Spleen (tissue), 11 donors: Measurements from ENCODE around the gene OR6B1. TPM values are rescaled to one million over a fixed set of nuclear protein-coding genes. Genes with fewer than 3 reads are reported as not detected.

Experiments used
- DNase-seq: peaks from one replicate; pipeline ENCODE4 v3.0.0-alpha.2; 2020
- H3K27ac ChIP-seq, 8 donors: fragments of 200-600 bp; sonication (generic) in 7 of 8; 1 replicate in 4 of 8; 2 replicates in 4 of 8; pipeline versions ENCODE4 v1.5.0 to v1.8.0; 2016 to 2021; ENCODE audit warnings: inconsistent platforms in 4 of 8, mild to moderate bottlenecking in 4 of 8, moderate library complexity in 1 of 8
- H3K27me3 ChIP-seq, 7 donors: fragments of 200-600 bp; sonication (generic) in 6 of 7; replicated peaks in 1 of 7; 1 replicate in 4 of 7; 2 replicates in 3 of 7; pipeline versions ENCODE4 v1.5.0 to v1.8.0; 2016 to 2021; ENCODE audit warnings: inconsistent platforms in 3 of 7, mild to moderate bottlenecking in 1 of 7
- H3K36me3 ChIP-seq, 6 donors: fragments of 200-600 bp; sonication (generic) in 5 of 6; 1 replicate in 4 of 6; 2 replicates in 2 of 6; pipeline versions ENCODE4 v1.5.0 to v1.8.0; 2016 to 2021; ENCODE audit warnings: inconsistent platforms in 2 of 6
- H3K4me1 ChIP-seq, 6 donors: fragments of 200-600 bp; sonication (generic) in 5 of 6; 1 replicate in 3 of 6; 2 replicates in 3 of 6; pipeline versions ENCODE4 v1.5.0 to v1.8.0; 2016 to 2021; ENCODE audit warnings: inconsistent platforms in 3 of 6
- H3K4me3 ChIP-seq, 8 donors: fragments of 200-600 bp; sonication (generic) in 7 of 8; 1 replicate in 4 of 8; 2 replicates in 4 of 8; pipeline versions ENCODE4 v1.5.0 to v1.8.0; 2016 to 2021; ENCODE audit warnings: inconsistent platforms in 4 of 8, mild to moderate bottlenecking in 4 of 8, moderate library complexity in 2 of 8
- H3K9me3 ChIP-seq, 8 donors: fragments of 200-600 bp; sonication (generic) in 7 of 8; 1 replicate in 4 of 8; 2 replicates in 4 of 8; pipeline versions ENCODE4 v1.5.0 to v1.8.0; 2016 to 2021; ENCODE audit warnings: inconsistent platforms in 4 of 8
- POLR2A ChIP-seq, 3 donors: fragments of 450-650 bp; IDR thresholded peaks; one replicate each; pipeline ENCODE4 v1.5.1; 2017; ENCODE audit warnings: antibody characterized with exemption in 3 of 3, mild to moderate bottlenecking in 1 of 3
- POLR2AphosphoS5 ChIP-seq, 3 donors: sonication (generic); formaldehyde crosslinking; IDR thresholded peaks; one replicate each; pipeline ENCODE4 v1.5.1; 2017; ENCODE audit warnings: antibody characterized with exemption in 3 of 3
- WGBS, 5 donors: extraction: QIAGEN DNeasy Blood & Tissue Kit in 3 of 5; methylation state at CpG; one replicate each; pipeline versions ENCODE4 v1.1.5 to v1.1.7; 2013 to 2018; 5-methylcytosine and 5-hydroxymethylcytosine counted together
- intact Hi-C: fragments of 100-400 bp; cut with DNase I; formaldehyde crosslinking; loops from one replicate; pipeline ENCODE4 v1.15.0; 2023; ENCODE audit warnings: low total_unique reads
- polyA plus RNA-seq, 3 donors: library from polyadenylated mRNA; stranded (reverse); fragments of 200-250 nt; gene quantifications; one replicate each; pipeline ENCODE4 v1.2.1, GENCODE V29; 2013
- total RNA-seq, 7 donors: library from RNA; depleted of rRNA in 3 of 7; stranded (reverse); fragments of >200 nt in 3 of 7; fragmentation: NEBNext Ultra II Directional in 4 of 7; extraction: Animal tissue kit (Norgen Biotek cat#: 25700) in 4 of 7; gene quantifications; one replicate each; pipeline versions ENCODE4 v1.1.0 to v1.2.1, GENCODE V29; 2016 to 2021
- TF ChIP-seq, protein P1 (sequence below), 11 experiments: fragments of 200-600 bp in 7 of 11; fragments of 450-650 bp in 4 of 11; sonication (generic) in 4 of 11; IDR thresholded peaks in 8 of 11; conservative IDR thresholded peaks in 3 of 11; 1 replicate in 7 of 11; 2 replicates in 4 of 11; pipeline versions ENCODE4 v1.4.0 to v1.8.0; 2016 to 2021; ENCODE audit warnings: antibody characterized with exemption in 11 of 11, inconsistent platforms in 4 of 11, mild to moderate bottlenecking in 1 of 11
- donor health status: healthy with polysubstance abuse.
- donor health status: DM: no; HTN: no; CAD: no; lungs with moderate emphysema.
- donor health status: DM: no; HTN: no; CAD: no.
- donor health status: Bipolar disorder and iron deficiency.
- donor health status: healthy.
- donor health status: DM: no; HTN: no; CAD: no.
- donor health status: DM: yes; HTN: yes; CAD: no.

Gene OR6B1
- total and polyA plus RNA-seq, 10 donors = not detected

DNA sequence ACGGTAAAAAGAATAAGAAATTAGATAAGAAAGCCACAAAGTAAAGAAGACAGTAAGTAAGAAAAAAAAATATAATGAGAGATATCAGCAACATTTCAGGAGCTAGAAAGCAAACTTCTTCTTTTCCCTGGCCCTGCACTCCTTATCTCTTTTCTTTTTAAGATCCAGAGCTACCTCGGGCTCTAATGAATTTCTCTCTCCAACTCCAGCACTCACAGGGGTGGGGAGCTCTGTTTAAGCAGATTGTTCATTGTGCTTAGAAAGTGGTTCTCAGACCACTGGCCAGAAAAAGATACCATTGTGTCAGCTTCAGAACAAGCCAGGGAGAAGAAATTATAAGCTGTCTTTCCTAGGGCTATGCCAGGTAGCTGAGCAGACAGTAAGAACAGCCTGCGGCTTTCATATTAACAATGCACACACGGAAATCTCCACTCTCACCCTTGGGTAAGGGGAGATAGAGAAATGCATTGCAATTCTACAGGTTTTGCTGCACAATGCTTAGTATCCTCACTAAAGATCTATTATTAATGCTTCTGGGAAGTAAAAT is 26.2 kb upstream of the OR6B1 start:
- Histone ChIP-seq H3K36me3 (no peaks in the 10 kb centered on the region), H3K4me3 (no peak overlapping the region), H3K9me3 (peaks cover 0 to 5% (median 2%) of the 10 kb centered on the region in 8 donors), H3K27me3 (no peaks in the 10 kb centered on the region), H3K4me1 (no peaks in the 10 kb centered on the region), H3K27ac (no peak overlapping the region)
- WGBS, 5 donors = 72 to 84% (median 78%) methylated on average over 4 of the region's 4 CpGs
- DNase-seq = no peak
- intact Hi-C loops = no loop called here
- TF ChIP-seq POLR2A (IDR thresholded peaks at IDR 0.05) = no peak

DNA sequence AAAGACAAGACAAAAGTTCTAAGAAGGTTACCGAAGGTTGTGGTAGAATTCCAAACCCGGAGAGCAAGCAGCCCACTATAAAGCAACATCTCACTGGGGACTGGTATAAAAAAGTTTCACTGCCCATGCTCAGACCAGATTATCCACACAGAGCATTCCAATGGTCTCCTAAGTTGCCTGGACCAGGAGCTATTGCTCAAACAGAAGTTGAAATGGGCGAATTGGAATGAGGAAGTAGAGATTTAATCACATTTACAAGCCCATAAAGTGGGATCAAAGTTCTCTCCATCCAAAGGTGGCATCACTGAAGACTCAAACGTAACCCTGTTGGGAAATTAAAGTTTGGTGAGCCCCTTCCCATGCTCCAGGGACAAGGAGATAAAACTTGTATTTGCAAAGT is 25.7 kb upstream of the OR6B1 start:
- TF ChIP-seq, protein P1, sequence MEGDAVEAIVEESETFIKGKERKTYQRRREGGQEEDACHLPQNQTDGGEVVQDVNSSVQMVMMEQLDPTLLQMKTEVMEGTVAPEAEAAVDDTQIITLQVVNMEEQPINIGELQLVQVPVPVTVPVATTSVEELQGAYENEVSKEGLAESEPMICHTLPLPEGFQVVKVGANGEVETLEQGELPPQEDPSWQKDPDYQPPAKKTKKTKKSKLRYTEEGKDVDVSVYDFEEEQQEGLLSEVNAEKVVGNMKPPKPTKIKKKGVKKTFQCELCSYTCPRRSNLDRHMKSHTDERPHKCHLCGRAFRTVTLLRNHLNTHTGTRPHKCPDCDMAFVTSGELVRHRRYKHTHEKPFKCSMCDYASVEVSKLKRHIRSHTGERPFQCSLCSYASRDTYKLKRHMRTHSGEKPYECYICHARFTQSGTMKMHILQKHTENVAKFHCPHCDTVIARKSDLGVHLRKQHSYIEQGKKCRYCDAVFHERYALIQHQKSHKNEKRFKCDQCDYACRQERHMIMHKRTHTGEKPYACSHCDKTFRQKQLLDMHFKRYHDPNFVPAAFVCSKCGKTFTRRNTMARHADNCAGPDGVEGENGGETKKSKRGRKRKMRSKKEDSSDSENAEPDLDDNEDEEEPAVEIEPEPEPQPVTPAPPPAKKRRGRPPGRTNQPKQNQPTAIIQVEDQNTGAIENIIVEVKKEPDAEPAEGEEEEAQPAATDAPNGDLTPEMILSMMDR (IDR thresholded peaks at IDR 0.05 in 8 of 11, conservative IDR thresholded peaks at IDR 0.05 in 3 of 11) = no peak
- TF ChIP-seq POLR2A (IDR thresholded peaks at IDR 0.05) = no peak
- no peak for TF ChIP-seq POLR2AphosphoS5 (IDR thresholded peaks at IDR 0.05)
- no peak overlapping the region for H3K27ac ChIP-seq
- H3K9me3 ChIP-seq = peaks cover 0 to 5% (median 2%) of the 10 kb centered on the region in 8 donors
- no peak overlapping the region for H3K4me3 ChIP-seq
- DNase-seq = no peak
- H3K27me3 ChIP-seq = no peaks in the 10 kb centered on the region
- intact Hi-C loops = no loop called here
- H3K36me3 ChIP-seq = no peaks in the 10 kb centered on the region
- no peaks in the 10 kb centered on the region for H3K4me1 ChIP-seq
- WGBS, 5 donors = 70 to 77% (median 73%) methylated on average over 4 of the region's 4 CpGs

DNA sequence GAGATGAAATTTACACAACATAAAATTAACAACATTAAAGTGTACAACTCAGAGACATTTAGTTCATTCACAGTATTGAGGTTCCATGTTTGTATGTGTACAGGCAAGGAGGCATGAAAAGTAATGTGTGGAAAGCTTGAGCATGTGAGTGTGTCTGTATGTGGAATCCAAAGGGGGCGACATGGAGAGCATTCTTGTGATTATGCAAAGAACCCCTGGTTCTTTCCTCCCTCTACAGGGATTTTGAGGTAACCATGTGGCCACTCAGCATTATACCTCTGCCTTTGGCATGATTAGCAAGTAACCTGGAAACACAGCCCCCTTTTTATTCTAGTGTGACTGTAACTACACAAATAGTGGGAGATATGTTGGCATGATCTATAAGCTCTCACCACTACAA is 24.5 kb upstream of the OR6B1 start:
- no peak overlapping the region for H3K4me3 ChIP-seq
- no peaks in the 10 kb centered on the region for H3K27me3 ChIP-seq
- H3K9me3 ChIP-seq = peaks cover 0 to 5% (median 2%) of the 10 kb centered on the region in 8 donors
- no peak for DNase-seq
- H3K27ac ChIP-seq = no peak overlapping the region
- no peak for TF ChIP-seq POLR2AphosphoS5 (IDR thresholded peaks at IDR 0.05)
- no peak for TF ChIP-seq POLR2A (IDR thresholded peaks at IDR 0.05)
- TF ChIP-seq, protein P1 (IDR thresholded peaks at IDR 0.05 in 8 of 11, conservative IDR thresholded peaks at IDR 0.05 in 3 of 11) = no peak
- no peaks in the 10 kb centered on the region for H3K4me1 ChIP-seq
- intact Hi-C loops = no loop called here
- no peaks in the 10 kb centered on the region for H3K36me3 ChIP-seq
- 67 to 73% (median 69%) methylated on average over 1 of the region's 1 CpG for WGBS, 5 donors

DNA sequence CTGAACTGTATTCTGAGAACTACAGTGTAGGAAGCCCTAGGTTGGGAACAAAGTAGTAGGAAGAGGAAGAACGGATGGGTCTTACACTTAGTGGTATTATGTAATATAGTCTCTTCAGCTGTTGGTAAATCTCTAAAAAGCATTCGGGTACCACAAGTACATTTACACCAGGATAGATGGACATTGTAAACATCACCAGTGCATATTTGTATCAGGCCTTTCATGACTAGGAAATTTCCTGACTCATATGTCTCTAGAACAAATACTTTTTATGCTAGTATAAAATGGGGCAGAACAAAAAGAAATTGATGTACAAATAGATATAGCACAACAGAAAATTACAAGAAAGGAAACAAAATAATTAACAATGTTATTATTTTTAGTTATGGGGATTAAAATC is 21.5 kb upstream of the OR6B1 start:
- TF ChIP-seq POLR2A (IDR thresholded peaks at IDR 0.05) = no peak
- TF ChIP-seq, protein P1 (IDR thresholded peaks at IDR 0.05 in 8 of 11, conservative IDR thresholded peaks at IDR 0.05 in 3 of 11) = no peak

DNA sequence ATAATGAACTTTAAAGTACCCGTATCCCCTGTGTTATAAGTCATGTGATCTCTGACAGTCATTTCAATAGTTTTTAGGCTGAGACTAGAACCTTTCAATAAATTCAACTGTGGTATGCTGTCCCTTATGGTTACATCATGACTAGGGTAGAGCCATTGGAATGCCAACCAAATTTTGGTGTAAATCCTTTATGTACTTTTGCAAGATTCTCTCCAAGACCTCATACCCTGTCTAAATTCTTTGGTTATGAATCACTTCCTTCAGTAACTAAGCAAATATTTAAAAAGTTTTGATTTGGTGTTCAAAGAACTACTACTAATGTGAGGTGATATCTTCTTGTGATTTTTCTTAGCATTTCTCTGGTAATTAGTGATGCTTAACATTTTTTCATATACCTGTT is 20.8 kb upstream of the OR6B1 start:
- TF ChIP-seq POLR2A (IDR thresholded peaks at IDR 0.05) (no peak), POLR2AphosphoS5 (IDR thresholded peaks at IDR 0.05) (no peak)
- TF ChIP-seq, protein P1 (IDR thresholded peaks at IDR 0.05 in 8 of 11, conservative IDR thresholded peaks at IDR 0.05 in 3 of 11) = no peak
- no peaks in the 10 kb centered on the region for H3K9me3 ChIP-seq
- DNase-seq = no peak
- no peaks in the 10 kb centered on the region for H3K27me3 ChIP-seq
- WGBS, 5 donors = 58 to 88% (median 79%) methylated on average over 1 of the region's 1 CpG
- no peak overlapping the region for H3K27ac ChIP-seq
- H3K4me3 ChIP-seq = no peak overlapping the region
- intact Hi-C loops = no loop called here
- H3K4me1 ChIP-seq = no peaks in the 10 kb centered on the region
- no peaks in the 10 kb centered on the region for H3K36me3 ChIP-seq

More for the DNA sequence above, 21.5 kb upstream of the OR6B1 start:
- Histone ChIP-seq H3K27me3 (no peaks in the 10 kb centered on the region), H3K4me1 (no peaks in the 10 kb centered on the region), H3K27ac (no peak overlapping the region), H3K36me3 (no peaks in the 10 kb centered on the region), H3K4me3 (no peak overlapping the region), H3K9me3 (no peaks in the 10 kb centered on the region)
- 62 to 83% (median 74%) methylated on average over 2 of the region's 2 CpGs for WGBS, 5 donors
- no peak for DNase-seq
- intact Hi-C loops = no loop called here
